MM.1S (cell line): Measurements from ENCODE around the gene OR4K1.

Source experiments
- DNase-seq: peaks from one replicate; pipeline ENCODE4 v3.0.0-alpha.2; 2015
- H2AFZ ChIP-seq: fragments of 300-600 bp; sonication (generic); 2 replicates; pipeline ENCODE4 v1.6.0; 2016; ENCODE audit warnings: antibody characterized with exemption, low read length
- H3F3A ChIP-seq: fragments of 300-600 bp; sonication (generic); 2 replicates; pipeline ENCODE4 v1.6.1; 2016; ENCODE audit warnings: mild to moderate bottlenecking, antibody characterized with exemption, low read length, moderate library complexity, mixed read lengths; ENCODE audit not compliant: insufficient read depth
- H3K27ac ChIP-seq: fragments of 300-600 bp; sonication (generic); 2 replicates; pipeline ENCODE4 v1.5.1; 2016; ENCODE audit warnings: mild to moderate bottlenecking, low read length
- H3K27me3 ChIP-seq: fragments of 300-600 bp; sonication (generic); replicated peaks from 2 replicates; pipeline ENCODE4 v1.6.0; 2016; ENCODE audit warnings: low read length; ENCODE audit not compliant: insufficient read depth
- H3K36me3 ChIP-seq: fragments of 300-600 bp; sonication (generic); replicated peaks from 2 replicates; pipeline ENCODE4 v1.6.1; 2016; ENCODE audit warnings: mild to moderate bottlenecking, low read length, mixed read lengths; ENCODE audit not compliant: insufficient read depth
- H3K4me1 ChIP-seq: fragments of 300-600 bp; sonication (generic); 2 replicates; pipeline ENCODE4 v1.6.1; 2016; ENCODE audit warnings: low read length, mixed read lengths
- H3K4me2 ChIP-seq: fragments of 300-600 bp; sonication (generic); 2 replicates; pipeline ENCODE4 v1.6.0; 2016; ENCODE audit warnings: low read depth, low read length
- H3K4me3 ChIP-seq: fragments of 300-600 bp; sonication (generic); 2 replicates; pipeline ENCODE4 v1.5.1; 2016; ENCODE audit warnings: low read length, mixed read lengths
- H3K79me2 ChIP-seq: fragments of 300-600 bp; sonication (generic); 2 replicates; pipeline ENCODE4 v1.6.1; 2016; ENCODE audit warnings: mixed run types, low read length, mixed read lengths
- H3K9ac ChIP-seq: fragments of 300-600 bp; sonication (generic); 2 replicates; pipeline ENCODE4 v1.6.1; 2016; ENCODE audit warnings: low read length, mixed read lengths
- H3K9me2 ChIP-seq: fragments of 300-600 bp; sonication (generic); replicated peaks from 2 replicates; pipeline ENCODE4 v1.6.1; 2016; ENCODE audit warnings: mild to moderate bottlenecking, low read length, mixed read lengths; ENCODE audit not compliant: insufficient read depth
- H3K9me3 ChIP-seq: fragments of 300-600 bp; sonication (generic); replicated peaks from 2 replicates; pipeline ENCODE4 v1.6.1; 2016; ENCODE audit warnings: mild to moderate bottlenecking, low read length, mixed read lengths; ENCODE audit not compliant: insufficient read depth
- H4K20me1 ChIP-seq: fragments of 300-600 bp; sonication (generic); 2 replicates; pipeline ENCODE4 v1.6.1; 2016; ENCODE audit warnings: mild to moderate bottlenecking, low read length, moderate library complexity, mixed read lengths; ENCODE audit not compliant: insufficient read depth
- CTCF ChIP-seq: fragments of 300-600 bp; sonication (generic); IDR thresholded peaks from 2 replicates; pipeline ENCODE4 v1.5.1; 2016; ENCODE audit warnings: antibody characterized with exemption, low read length, mixed read lengths
- EZH2 ChIP-seq: fragments of 300-600 bp; sonication (generic); optimal IDR thresholded peaks from 2 replicates; pipeline ENCODE3; 2017; ENCODE audit warnings: low read depth, mild to moderate bottlenecking, antibody characterized with exemption, low read length, mixed read lengths
- EZH2phosphoT487 ChIP-seq: fragments of 300-600 bp; sonication (generic); IDR thresholded peaks from 2 replicates; pipeline ENCODE4 v1.6.1; 2018; ENCODE audit warnings: antibody characterized with exemption, low read length

OR4K1 gene

GRCh38 chr14:19917955-19918518 is 12.7 kb upstream of the OR4K1 start:
- Histone ChIP-seq H3K9me3 (no peaks in the 10 kb centered on the region), H3K4me1 (no peaks in the 10 kb centered on the region)

GRCh38 chr14:19918553-19919264 is 12.0 kb upstream of the OR4K1 start:
- Histone ChIP-seq H4K20me1 (no peaks in the 10 kb centered on the region), H3K9ac (no peak overlapping the region), H3K4me2 (no peak overlapping the region), H2AFZ (no peak overlapping the region), H3K27me3 (no peaks in the 10 kb centered on the region), H3K9me3 (no peaks in the 10 kb centered on the region), H3K36me3 (no peaks in the 10 kb centered on the region), H3K79me2 (no peaks in the 10 kb centered on the region), H3K4me3 (no peak overlapping the region), H3K9me2 (no peaks in the 10 kb centered on the region), H3K4me1 (no peaks in the 10 kb centered on the region), H3F3A (no peaks in the 10 kb centered on the region), H3K27ac (no peak overlapping the region)
- TF ChIP-seq EZH2 (no peak), CTCF (no peak), EZH2phosphoT487 (no peak)
- no peak for DNase-seq

More at GRCh38 chr14:19917955-19918518, 12.7 kb upstream of the OR4K1 start:
- H3K36me3 ChIP-seq = no peaks in the 10 kb centered on the region
- H3K4me2 ChIP-seq = no peak overlapping the region
- no peaks in the 10 kb centered on the region for H3K9me2 ChIP-seq
- no peaks in the 10 kb centered on the region for H4K20me1 ChIP-seq
- H3K9ac ChIP-seq = no peak overlapping the region
- no peak for DNase-seq
- no peaks in the 10 kb centered on the region for H3K27me3 ChIP-seq
- H2AFZ ChIP-seq = no peak overlapping the region
- H3K27ac ChIP-seq = no peak overlapping the region
- no peak overlapping the region for H3K4me3 ChIP-seq
- H3K79me2 ChIP-seq = no peaks in the 10 kb centered on the region
- no peak for TF ChIP-seq EZH2phosphoT487
- no peak for TF ChIP-seq CTCF
- no peaks in the 10 kb centered on the region for H3F3A ChIP-seq

GRCh38 chr14:19920021-19920657 is 10.6 kb upstream of the OR4K1 start, which contains the start of gene OR4K5:
Gene OR4K5 (plus strand): TSS chr14:19920607. CDS start chr14:19920607, 0 bp downstream.
- H3F3A ChIP-seq = no peaks in the 10 kb centered on the region
- no peaks in the 10 kb centered on the region for H4K20me1 ChIP-seq
- no peak within 1 kb of the TSS for H2AFZ ChIP-seq
- H3K9me3 ChIP-seq = no peaks in the 10 kb centered on the region
- H3K27me3 ChIP-seq = no peaks in the 10 kb centered on the region
- no peak within 1 kb of the TSS for H3K9ac ChIP-seq
- H3K4me2 ChIP-seq = no peak within 1 kb of the TSS
- H3K4me1 ChIP-seq = no peaks in the 10 kb centered on the region
- DNase-seq = no peak
- H3K79me2 ChIP-seq = no peaks in the 10 kb centered on the region
- no peaks in the 10 kb centered on the region for H3K36me3 ChIP-seq
- TF ChIP-seq CTCF (no peak), EZH2phosphoT487 (no peak), EZH2 (no peak)
- no peak within 1 kb of the TSS for H3K27ac ChIP-seq
- H3K4me3 ChIP-seq = no peak within 1 kb of the TSS
- H3K9me2 ChIP-seq = no peaks in the 10 kb centered on the region
